IMR-90 (cell line): Measurements from ENCODE around the gene CILP. TPM values are rescaled to one million over a fixed set of nuclear protein-coding genes. Genes with fewer than 3 reads are reported as not detected.

Experiments used
- ATAC-seq: fragments of 200-7000 bp; cut with Tn5 transposase; 2 replicates; pipeline ENCODE4 v1.9.1; 2020; ENCODE audit warnings: low read depth, mild to moderate bottlenecking, moderate library complexity
- BruUV-seq: library from RNA; stranded (reverse); fragments of 400-500 nt; replicated peaks from 2 replicates; lab custom pipeline; 2021; lab: Mats Ljungman, UMichigan
- CTCF ChIA-PET: fragments of 300-600 bp; formaldehyde crosslinking; extraction: SDS; loops from one replicate; lab custom pipeline; 2021; ENCODE audit warnings: antibody characterized with exemption; lab: Yijun Ruan, JAX
- POLR2A ChIA-PET: fragments of 300-600 bp; sonication (Branson Sonifier 250); formaldehyde crosslinking; loops from one replicate; lab custom pipeline; 2022; ENCODE audit warnings: antibody characterized with exemption; ENCODE audit not compliant: unreplicated experiment; lab: Charles Lee
- DNase-seq: peaks from one replicate; pipeline ENCODE4 v3.0.0; 2013
- H2AFZ ChIP-seq: replicated peaks from 2 replicates; pipeline ENCODE3; 2013; ENCODE audit warnings: low read length, mild to moderate bottlenecking; ENCODE audit not compliant: poor library complexity
- H2AK5ac ChIP-seq: 2 replicates; pipeline ENCODE4 v1.6.1; 2013; ENCODE audit warnings: low read depth, low read length, inconsistent platforms
- H2AK9ac ChIP-seq: replicated peaks from 2 replicates; pipeline ENCODE3; 2013; ENCODE audit warnings: mild to moderate bottlenecking, low read depth, low read length, moderate library complexity; ENCODE audit not compliant: poor library complexity
- H2BK120ac ChIP-seq: 2 replicates; pipeline ENCODE4 v1.6.1; 2013; ENCODE audit warnings: low read depth, low read length, inconsistent platforms
- H2BK15ac ChIP-seq: 3 replicates; pipeline ENCODE4 v1.6.1; 2013; ENCODE audit warnings: low read depth, low read length, inconsistent platforms
- H2BK20ac ChIP-seq: 2 replicates; pipeline ENCODE4 v1.6.1; 2013; ENCODE audit warnings: low read depth, mild to moderate bottlenecking, inconsistent platforms, low read length, moderate library complexity
- H2BK5ac ChIP-seq: 2 replicates; pipeline ENCODE4 v1.6.1; 2013; ENCODE audit warnings: mild to moderate bottlenecking, low read depth, low read length, inconsistent platforms; ENCODE audit not compliant: poor library complexity, severe bottlenecking
- H3K14ac ChIP-seq: replicated peaks from 2 replicates; pipeline ENCODE4 v1.6.1; 2013; ENCODE audit warnings: low read depth, low read length, inconsistent platforms
- H3K18ac ChIP-seq: 2 replicates; pipeline ENCODE4 v1.6.1; 2013; ENCODE audit warnings: low read depth, low read length, control low read depth
- H3K23ac ChIP-seq: 2 replicates; pipeline ENCODE4 v1.6.1; 2013; ENCODE audit warnings: low read depth, low read length, inconsistent platforms
- H3K27ac ChIP-seq: 2 replicates; pipeline ENCODE4 v1.5.1; 2013; ENCODE audit warnings: mild to moderate bottlenecking, control low read depth, low read length; ENCODE audit not compliant: insufficient read depth
- H3K27me3 ChIP-seq: 2 replicates; pipeline ENCODE4 v1.6.1; 2013; ENCODE audit warnings: low read length; ENCODE audit not compliant: control insufficient read depth, insufficient read depth
- H3K36me3 ChIP-seq: 2 replicates; pipeline ENCODE4 v1.6.1; 2013; ENCODE audit warnings: low read length, mixed read lengths; ENCODE audit not compliant: control insufficient read depth, insufficient read depth
- H3K4ac ChIP-seq: 2 replicates; pipeline ENCODE4 v1.6.1; 2013; ENCODE audit warnings: low read depth, low read length, inconsistent platforms
- H3K4me1 ChIP-seq: 2 replicates; pipeline ENCODE4 v1.6.1; 2013; ENCODE audit warnings: low read length, mixed read lengths; ENCODE audit not compliant: control insufficient read depth, insufficient read depth
- H3K4me2 ChIP-seq: 2 replicates; pipeline ENCODE4 v1.6.1; 2013; ENCODE audit warnings: low read depth, mild to moderate bottlenecking, control low read depth, low read length, moderate library complexity
- H3K4me3 ChIP-seq: 2 replicates; pipeline ENCODE4 v1.5.1; 2013; ENCODE audit warnings: low read depth, mild to moderate bottlenecking, control low read depth, low read length, moderate library complexity; ENCODE audit not compliant: insufficient read depth
- H3K56ac ChIP-seq: 2 replicates; pipeline ENCODE4 v1.6.1; 2013; ENCODE audit warnings: low read length, inconsistent platforms; ENCODE audit not compliant: insufficient read depth; ENCODE audit errors: extremely low read depth
- H3K79me1 ChIP-seq, 2 experiments: 2 replicates each; pipeline ENCODE4 v1.6.1; 2013; ENCODE audit warnings: low read length in 2 of 2, inconsistent platforms in 1 of 2, low read depth in 1 of 2
- H3K9ac ChIP-seq: 2 replicates; pipeline ENCODE4 v1.6.1; 2013; ENCODE audit warnings: low read depth, low read length, control low read depth
- H3K9me1 ChIP-seq: 2 replicates; pipeline ENCODE4 v1.6.1; 2013; ENCODE audit warnings: low read length, inconsistent platforms; ENCODE audit not compliant: insufficient read depth
- H3K9me3 ChIP-seq: 2 replicates; pipeline ENCODE4 v1.6.1; 2013; ENCODE audit warnings: low read length; ENCODE audit not compliant: control insufficient read depth, insufficient read depth
- H4K20me1 ChIP-seq: 2 replicates; pipeline ENCODE4 v1.6.1; 2013; ENCODE audit warnings: low read length, inconsistent platforms; ENCODE audit not compliant: insufficient read depth
- H4K5ac ChIP-seq: 2 replicates; pipeline ENCODE4 v1.6.1; 2013; ENCODE audit warnings: mild to moderate bottlenecking, low read depth, low read length, control low read depth
- H4K8ac ChIP-seq, 2 experiments: 2 replicates each; pipeline ENCODE4 v1.6.1; 2013; ENCODE audit warnings: low read depth in 2 of 2, low read length in 2 of 2, control low read depth in 1 of 2, inconsistent platforms in 1 of 2
- H4K91ac ChIP-seq: 2 replicates; pipeline ENCODE4 v1.6.1; 2013; ENCODE audit warnings: low read depth, low read length, inconsistent platforms; ENCODE audit not compliant: insufficient read depth
- CEBPB ChIP-seq: IDR thresholded peaks from 2 replicates; pipeline ENCODE4 v1.6.1; 2012; ENCODE audit warnings: low read depth, low read length, improper control_type of control experiment
- RAD21 ChIP-seq: IDR thresholded peaks from 2 replicates; pipeline ENCODE4 v1.6.1; 2012; ENCODE audit warnings: low read length, improper control_type of control experiment
- WGBS, 2 experiments: methylation state at CpG; one replicate each; pipeline versions ENCODE4 v1.1.5 to v1.1.7; 2013; ENCODE audit warnings: missing lambda C conversion rate in 2 of 2; ENCODE audit not compliant: insufficient read length in 1 of 2; ENCODE audit errors: extremely low coverage in 2 of 2; 5-methylcytosine and 5-hydroxymethylcytosine counted together
- dilution Hi-C: fragments of 300-500 bp; cut with HindIII; formaldehyde crosslinking; loops from one replicate; pipeline ENCODE4 v1.14.3; 2018; ENCODE audit warnings: low sequenced_read_pairs; ENCODE audit not compliant: unreplicated experiment
- in situ Hi-C: fragments of 300-500 bp; cut with MboI; formaldehyde crosslinking; loops from 3 replicates; pipeline ENCODE4 v1.14.3; 2019; ENCODE audit warnings: low sequenced_read_pairs, inconsistent platforms, mixed read lengths
- intact Hi-C: fragments of 100-400 bp; cut with micrococcal nuclease; formaldehyde crosslinking; loops from 2 replicates; pipeline ENCODE4 v1.10.0; 2022
- polyA plus RNA-seq, 3 experiments: library from polyadenylated mRNA; depleted of rRNA; stranded (reverse); fragments of >200 nt; gene quantifications; 2 replicates each; pipeline ENCODE4 v1.2.3, GENCODE V29; 2012; ENCODE audit warnings: low replicate concordance in 1 of 3
- total RNA-seq: library from RNA; depleted of rRNA; stranded (reverse); fragments of >200 nt; gene quantifications from 2 replicates; pipeline ENCODE4 v1.2.3, GENCODE V29; 2012

Gene CILP
- total and polyA plus RNA-seq, 2 of the 4 experiments (the other 2 are of a cell fraction), result under 0.01 to 0.02 TPM

DNA sequence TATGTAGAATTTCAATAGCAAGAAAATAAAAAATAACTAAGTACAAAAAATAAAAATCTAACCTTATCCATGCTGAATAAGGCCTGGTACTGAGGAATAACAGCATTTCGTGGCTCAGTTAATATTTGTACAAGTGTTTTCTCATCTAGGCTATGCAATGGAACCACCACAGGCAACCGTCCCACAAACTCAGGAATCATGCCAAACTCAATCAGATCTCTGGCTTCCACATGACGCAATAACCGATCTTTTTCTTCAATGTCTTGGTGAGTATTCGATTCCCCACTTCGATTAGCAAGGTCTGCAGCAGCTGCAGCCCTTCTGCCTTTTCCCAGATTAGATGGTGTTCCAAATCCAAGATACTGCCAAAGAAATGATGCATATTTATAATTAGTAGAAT, 56.6 kb downstream of the CILP start:
- H3K36me3 ChIP-seq, result peaks cover 35% of the 10 kb centered on the region
- no peak for ATAC-seq
- 100% methylated on average over 1 of the region's 6 CpGs; no CpG with 5 or more reads in 1 of the 2 experiments for WGBS, 2 experiments

More for the DNA sequence above, 56.6 kb downstream of the CILP start:
- Histone ChIP-seq H4K5ac (no peak overlapping the region), H2BK5ac (no peak overlapping the region), H3K4me3 (no peak overlapping the region), H3K9me1 (0 out of 2 replicates have a peak, but pooled peaks cover 3% of the 10 kb centered on the region), H3K4me1 (no peaks in the 10 kb centered on the region), H2BK20ac (no peak overlapping the region), H4K91ac (no peak overlapping the region), H3K18ac (no peak overlapping the region), H3K79me1 (peaks cover 3 to 6% of the 10 kb centered on the region in 2 experiments; a peak in 1 of 4 replicates), H2AFZ (no peak overlapping the region), H3K4ac (no peak overlapping the region), H3K27ac (no peak overlapping the region), H3K23ac (no peak overlapping the region), H3K56ac (no peak overlapping the region), H3K9ac (no peak overlapping the region), H2AK5ac (no peak overlapping the region), H3K9me3 (no peaks in the 10 kb centered on the region), H2AK9ac (no peak overlapping the region), H2BK120ac (no peak overlapping the region), H3K14ac (no peak overlapping the region), H2BK15ac (no peak overlapping the region), H3K27me3 (no peaks in the 10 kb centered on the region), H4K20me1 (no peaks in the 10 kb centered on the region; the same call in 1 of the 2 replicates), H4K8ac (no peak overlapping the region), H3K4me2 (no peak overlapping the region)
- TF ChIP-seq RAD21 (no peak), CEBPB (peak; percentile 69)
- ChIA-PET POLR2A (no interaction called here), CTCF (no interaction called here)
- intact Hi-C loops, result no loop called here
- no TSS peak for BruUV-seq
- in situ Hi-C loops, result no loop called here
- no peak for DNase-seq
- dilution Hi-C loops, result no loop called here
